SKM-1 treated with dmso at 0.1 percent for 144 hours (cell line): ENCODE data around the gene SMG7.

Experiments
- DNase-seq: peaks from one replicate; lab custom pipeline; 2025; ENCODE audit not compliant: unreplicated experiment; lab: John Stamatoyannopoulos, UW

SMG7 gene

GRCh38 chr1:183505454-183506089 lies 33.3 kb downstream of the SMG7 start:
- no peak for DNase-seq

GRCh38 chr1:183506561-183506960 lies 34.3 kb downstream of the SMG7 start:
- DNase-seq = no peak

GRCh38 chr1:183508694-183509093 lies 36.4 kb downstream of the SMG7 start:
- no peak for DNase-seq

- no peak for DNase-seq
Measured at GRCh38 chr1:183512450-183512849, 40.2 kb downstream of the SMG7 start.

- DNase-seq = no peak
Measured at GRCh38 chr1:183514235-183514634, 41.9 kb downstream of the SMG7 start.

GRCh38 chr1:183515002-183515689 lies 42.8 kb downstream of the SMG7 start:
- DNase-seq = no peak

- DNase-seq = no peak
Measured at GRCh38 chr1:183516725-183517124, 44.4 kb downstream of the SMG7 start.

- no peak for DNase-seq
Measured at GRCh38 chr1:183517401-183517800, 45.1 kb downstream of the SMG7 start.

- DNase-seq = no peak
Measured at GRCh38 chr1:183520379-183520778, 48.1 kb downstream of the SMG7 start.

- DNase-seq = no peak
Measured at GRCh38 chr1:183522104-183522503, 49.8 kb downstream of the SMG7 start.

GRCh38 chr1:183528577-183528976 lies 56.3 kb downstream of the SMG7 start:
- no peak for DNase-seq

GRCh38 chr1:183533617-183534174 lies 61.4 kb downstream of the SMG7 start:
- DNase-seq = no peak

- no peak for DNase-seq
Measured at GRCh38 chr1:183537405-183537804, 65.1 kb downstream of the SMG7 start.

- peak; percentile 72 for DNase-seq
Measured at GRCh38 chr1:183543619-183544204, 71.4 kb downstream of the SMG7 start.

- no peak for DNase-seq
Measured at GRCh38 chr1:183544598-183545297, 72.4 kb downstream of the SMG7 start.

- no peak for DNase-seq
Measured at GRCh38 chr1:183546427-183546826, 74.1 kb downstream of the SMG7 start.

- DNase-seq = peak; percentile 50
Measured at GRCh38 chr1:183548116-183548515, 75.8 kb downstream of the SMG7 start.

GRCh38 chr1:183550915-183551314 lies 78.6 kb downstream of the SMG7 start:
- DNase-seq = no peak

- no peak for DNase-seq
Measured at GRCh38 chr1:183551924-183552323, 79.6 kb downstream of the SMG7 start.

GRCh38 chr1:183552441-183552840 lies 80.1 kb downstream of the SMG7 start:
- no peak for DNase-seq

- no peak for DNase-seq
Measured at GRCh38 chr1:183552891-183553290, 80.6 kb downstream of the SMG7 start.

GRCh38 chr1:183553331-183553730 lies 81.0 kb downstream of the SMG7 start:
- DNase-seq = no peak
